Measurements from ENCODE around the gene FZD10. TPM values are rescaled to one million over a fixed set of nuclear protein-coding genes. Genes with fewer than 3 reads are reported as not detected.

FZD10 gene
- total and polyA plus RNA-seq, 9 donors: 0.08 to 6.1 (median 1.8) TPM

DNA sequence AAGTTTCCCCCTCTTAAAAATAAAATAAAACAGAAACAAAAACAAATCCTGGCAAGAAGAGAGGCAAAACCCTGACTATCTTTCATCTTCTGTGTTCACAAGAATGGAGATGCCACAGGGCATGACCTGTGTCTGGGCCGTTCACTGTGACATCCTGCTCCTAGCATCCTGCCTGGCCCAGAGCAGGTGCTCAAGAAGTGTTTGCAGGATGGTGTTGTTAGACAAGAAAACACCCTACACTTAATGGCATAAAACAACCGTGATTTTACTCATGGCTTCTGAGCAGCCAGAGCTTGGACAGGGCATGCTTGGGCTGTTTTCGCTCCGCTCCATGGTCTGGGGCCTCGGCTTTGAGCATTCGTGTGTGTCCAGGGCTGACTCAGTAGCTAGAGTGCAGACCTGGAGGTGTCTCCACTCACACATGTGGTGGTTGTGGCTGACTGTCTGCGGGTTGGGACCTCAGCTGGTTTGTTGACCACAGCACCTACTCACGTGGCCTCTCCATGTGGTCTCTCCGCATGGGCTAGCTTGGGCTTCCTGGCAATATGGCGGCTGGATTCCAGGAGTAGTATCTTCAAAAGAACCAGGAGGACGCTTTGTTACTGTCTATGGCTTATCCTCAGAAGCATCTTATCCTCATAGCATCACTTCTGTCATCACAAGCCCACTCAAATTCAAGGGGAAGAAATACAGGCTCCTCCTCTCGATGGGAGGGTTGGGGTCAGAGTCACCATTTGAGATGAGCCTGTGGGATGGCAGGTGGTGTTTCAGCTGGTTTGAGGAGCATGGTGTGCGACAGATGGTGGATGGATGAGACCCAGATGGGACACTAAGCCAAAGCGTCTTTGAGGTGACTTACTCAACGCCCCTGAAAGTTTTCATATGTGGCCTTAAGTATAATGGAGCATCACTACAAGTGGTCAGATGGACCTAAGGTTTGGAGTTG, 33.2 kb upstream of the FZD10 start:
- intact Hi-C loops (cut with DNase I): no loop called here
- DNase-seq: no peak
- no peak overlapping the region for H3K27ac ChIP-seq

DNA sequence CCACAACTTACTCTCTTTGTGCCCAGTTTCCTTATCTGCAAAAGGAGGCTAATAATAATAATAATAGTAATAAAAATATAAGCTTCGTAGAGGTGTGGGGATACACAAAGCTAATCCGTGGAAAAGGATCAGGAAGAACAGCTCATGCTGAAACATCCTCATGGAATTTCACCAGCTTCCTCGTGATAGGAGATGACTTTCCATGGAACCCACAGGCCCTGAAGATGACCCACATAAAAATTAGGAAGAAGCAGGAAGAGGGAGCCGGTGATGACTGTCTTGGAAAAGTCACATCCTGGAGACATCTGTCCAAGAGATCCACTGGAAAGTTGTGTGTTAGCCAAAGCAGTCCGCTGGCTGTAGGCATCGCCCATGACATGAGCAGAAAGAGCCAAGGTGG, 31.9 kb upstream of the FZD10 start:
- no peak for DNase-seq
- intact Hi-C loops (cut with DNase I): no loop called here
- Histone ChIP-seq H3K27me3 (no peaks in the 10 kb centered on the region), H3K9me3 (no peaks in the 10 kb centered on the region), H3K36me3 (no peaks in the 10 kb centered on the region), H3K4me3 (no peak overlapping the region), H3K27ac (no peak overlapping the region), H3K4me1 (ENCODE audit: insufficient read depth) (peaks cover 11% of the 10 kb centered on the region)
- 64 to 68% (median 67%) methylated on average over 6 of the region's 6 CpGs for WGBS, 3 donors
- no peak for TF ChIP-seq POLR2A (IDR thresholded peaks at IDR 0.05)
- TF ChIP-seq EP300 (IDR thresholded peaks at IDR 0.05): no peak
- TF ChIP-seq, protein P1, sequence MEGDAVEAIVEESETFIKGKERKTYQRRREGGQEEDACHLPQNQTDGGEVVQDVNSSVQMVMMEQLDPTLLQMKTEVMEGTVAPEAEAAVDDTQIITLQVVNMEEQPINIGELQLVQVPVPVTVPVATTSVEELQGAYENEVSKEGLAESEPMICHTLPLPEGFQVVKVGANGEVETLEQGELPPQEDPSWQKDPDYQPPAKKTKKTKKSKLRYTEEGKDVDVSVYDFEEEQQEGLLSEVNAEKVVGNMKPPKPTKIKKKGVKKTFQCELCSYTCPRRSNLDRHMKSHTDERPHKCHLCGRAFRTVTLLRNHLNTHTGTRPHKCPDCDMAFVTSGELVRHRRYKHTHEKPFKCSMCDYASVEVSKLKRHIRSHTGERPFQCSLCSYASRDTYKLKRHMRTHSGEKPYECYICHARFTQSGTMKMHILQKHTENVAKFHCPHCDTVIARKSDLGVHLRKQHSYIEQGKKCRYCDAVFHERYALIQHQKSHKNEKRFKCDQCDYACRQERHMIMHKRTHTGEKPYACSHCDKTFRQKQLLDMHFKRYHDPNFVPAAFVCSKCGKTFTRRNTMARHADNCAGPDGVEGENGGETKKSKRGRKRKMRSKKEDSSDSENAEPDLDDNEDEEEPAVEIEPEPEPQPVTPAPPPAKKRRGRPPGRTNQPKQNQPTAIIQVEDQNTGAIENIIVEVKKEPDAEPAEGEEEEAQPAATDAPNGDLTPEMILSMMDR (IDR thresholded peaks at IDR 0.05): no peak

More for the DNA sequence above, 33.2 kb upstream of the FZD10 start:
- Histone ChIP-seq H3K27me3 (no peaks in the 10 kb centered on the region), H3K4me1 (ENCODE audit: insufficient read depth) (peaks cover 11% of the 10 kb centered on the region), H3K9me3 (no peaks in the 10 kb centered on the region), H3K36me3 (no peaks in the 10 kb centered on the region), H3K4me3 (no peak overlapping the region)
- WGBS, 3 donors: 73 to 76% (median 75%) methylated on average over 15 of the region's 15 CpGs
- no peak for TF ChIP-seq POLR2A (IDR thresholded peaks at IDR 0.05)
- no peak for TF ChIP-seq EP300 (IDR thresholded peaks at IDR 0.05)
- TF ChIP-seq, protein P1 (IDR thresholded peaks at IDR 0.05): no peak

DNA sequence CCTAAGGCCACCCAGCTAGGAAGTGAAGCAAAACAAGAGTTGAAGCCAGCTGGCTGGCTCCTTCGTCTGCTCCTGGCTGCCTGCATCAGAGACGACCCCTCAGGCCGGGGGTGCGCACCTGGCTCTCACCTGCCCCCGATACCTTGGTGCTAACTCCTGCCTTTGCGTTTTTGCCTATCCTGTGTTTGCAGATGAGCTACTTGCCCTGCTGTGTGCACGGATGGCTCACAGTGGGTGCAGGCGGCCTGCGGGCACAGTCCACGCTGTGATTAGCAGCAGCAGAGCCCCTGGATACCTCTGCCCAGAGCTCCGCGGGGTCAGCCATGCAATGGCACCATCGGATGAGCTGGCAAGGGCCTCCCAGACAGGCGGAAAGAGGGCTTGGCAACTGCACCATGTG, 31.2 kb upstream of the FZD10 start:
- H3K27ac ChIP-seq: no peak overlapping the region
- no peaks in the 10 kb centered on the region for H3K9me3 ChIP-seq
- 75 to 78% (median 75%) methylated on average over 14 of the region's 14 CpGs for WGBS, 3 donors
- no peaks in the 10 kb centered on the region for H3K36me3 ChIP-seq
- DNase-seq: no peak
- peaks cover 11% of the 10 kb centered on the region for H3K4me1 ChIP-seq (ENCODE audit: insufficient read depth)
- no peak overlapping the region for H3K4me3 ChIP-seq
- TF ChIP-seq EP300 (IDR thresholded peaks at IDR 0.05) (no peak), POLR2A (IDR thresholded peaks at IDR 0.05) (no peak)
- TF ChIP-seq, protein P1 (IDR thresholded peaks at IDR 0.05): no peak
- intact Hi-C loops (cut with DNase I): no loop called here
- H3K27me3 ChIP-seq: no peaks in the 10 kb centered on the region

DNA sequence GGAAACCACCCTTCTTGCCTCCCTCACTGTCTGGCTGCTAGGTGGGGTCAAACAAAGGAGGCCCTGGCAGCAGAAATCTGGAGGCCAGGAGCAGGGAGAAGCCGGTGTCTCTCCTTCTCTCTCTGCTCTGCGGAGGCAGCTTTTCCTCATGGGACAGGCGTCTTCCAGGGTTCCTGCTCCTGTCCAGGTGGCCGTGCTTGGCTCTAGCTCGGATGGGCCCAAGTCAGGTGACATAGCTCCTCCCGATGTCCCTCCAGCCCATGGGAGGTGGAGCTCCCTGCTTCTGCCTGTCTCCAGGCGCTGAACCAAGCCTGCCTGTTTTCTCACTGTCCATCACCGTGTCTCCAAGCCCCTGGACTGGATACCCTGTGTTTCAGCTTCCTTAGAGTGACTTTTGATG, 30.5 kb upstream of the FZD10 start:
- no peaks in the 10 kb centered on the region for H3K9me3 ChIP-seq
- H3K4me3 ChIP-seq: no peak overlapping the region
- peaks cover 9% of the 10 kb centered on the region for H3K4me1 ChIP-seq (ENCODE audit: insufficient read depth)
- intact Hi-C loops (cut with DNase I): no loop called here
- H3K27me3 ChIP-seq: no peaks in the 10 kb centered on the region
- no peaks in the 10 kb centered on the region for H3K36me3 ChIP-seq
- 70 to 86% (median 81%) methylated on average over 7 to 8 of the region's 8 CpGs for WGBS, 3 donors
- no peak for DNase-seq
- no peak for TF ChIP-seq EP300 (IDR thresholded peaks at IDR 0.05)
- TF ChIP-seq, protein P1 (IDR thresholded peaks at IDR 0.05): no peak
- H3K27ac ChIP-seq: no peak overlapping the region

All from ovary (tissue), 9 donors.